K562 (cell line): ENCODE measurements around the gene HLF. TPM values are rescaled to one million over a fixed set of nuclear protein-coding genes. Genes with fewer than 3 reads are reported as not detected.

Source experiments
- ATAC-seq: fragments of 200-7000 bp; cut with Tn5 transposase; 3 replicates; pipeline ENCODE4 v1.9.1; 2020; ENCODE audit warnings: moderate library complexity
- BruUV-seq: library from RNA; stranded (reverse); fragments of 400-500 nt; replicated peaks from 2 replicates; lab custom pipeline; 2021; lab: Mats Ljungman, UMichigan
- CTCF ChIA-PET: fragments of 300-600 bp; formaldehyde crosslinking; extraction: SDS; loops from one replicate; lab custom pipeline; 2021; ENCODE audit warnings: low intra/inter-chr PET ratio; lab: Yijun Ruan, JAX
- POLR2A ChIA-PET: fragments of 300-600, 350-650 bp; sonication (Branson Sonifier 250); formaldehyde crosslinking; extraction: SDS; loops from one replicate; lab custom pipeline; 2021; ENCODE audit warnings: antibody characterized with exemption, inconsistent platforms; lab: Yijun Ruan, JAX
- DNase-seq, 4 experiments: peaks; one replicate each; pipeline versions ENCODE4 v3.0.0 to v3.0.0-alpha.2; 2011 to 2018; ENCODE audit warnings: low spot score in 3 of 4, mixed read lengths in 3 of 4; ENCODE audit errors: extremely low read depth in 1 of 4
- FAIRE-seq: peaks from 2 replicates; lab custom pipeline; 2011; peaks lifted over from hg19 to GRCh38; lab: Jason Lieb, UNC
- H2AFZ ChIP-seq: 2 replicates; pipeline ENCODE4 v1.6.0; 2011; ENCODE audit warnings: low read depth, low read length, control low read depth, inconsistent platforms
- H3K27ac ChIP-seq: fragments of 200-600 bp; 3 replicates; pipeline ENCODE4 v1.8.0; 2011; ENCODE audit warnings: low read depth, mild to moderate bottlenecking, control low read depth, inconsistent platforms, low read length, moderate library complexity, mixed read lengths; ENCODE audit errors: extremely low read depth
- H3K27me3 ChIP-seq, 2 experiments: fragments of 300-600 bp in 1 of 2; 2 replicates in 1 of 2; 3 replicates in 1 of 2; pipeline versions ENCODE4 v1.6.0 to v1.8.0; 2011; ENCODE audit warnings: inconsistent platforms in 2 of 2, low read length in 2 of 2, mild to moderate bottlenecking in 1 of 2, mixed read lengths in 1 of 2, moderate library complexity in 1 of 2; ENCODE audit not compliant: control insufficient read depth in 2 of 2, insufficient read depth in 2 of 2
- H3K36me3 ChIP-seq: fragments of 300-600 bp; 3 replicates; pipeline ENCODE4 v1.8.0; 2011; ENCODE audit warnings: mild to moderate bottlenecking, low read length, inconsistent platforms; ENCODE audit not compliant: control insufficient read depth, insufficient read depth
- H3K4me1 ChIP-seq, 2 experiments: fragments of 200-600 bp in 1 of 2; replicated peaks in 1 of 2; 2 replicates in 1 of 2; 3 replicates in 1 of 2; pipeline versions ENCODE4 v1.5.1 to v1.8.0; 2011; ENCODE audit warnings: inconsistent platforms in 2 of 2, low read length in 2 of 2, mild to moderate bottlenecking in 1 of 2, mixed read lengths in 1 of 2, moderate library complexity in 1 of 2; ENCODE audit not compliant: control insufficient read depth in 2 of 2, insufficient read depth in 2 of 2
- H3K4me2 ChIP-seq: 2 replicates; pipeline ENCODE4 v1.6.1; 2011; ENCODE audit warnings: low read length, control low read depth, inconsistent platforms, mixed read lengths; ENCODE audit not compliant: insufficient read depth
- H3K4me3 ChIP-seq: fragments of 200-600 bp; sonication (generic), shearing (Covaris generic); 2 replicates; pipeline ENCODE4 v1.5.1; 2016; ENCODE audit warnings: control low read depth, inconsistent platforms
- H3K79me2 ChIP-seq: fragments of 200-600 bp; 3 replicates; pipeline ENCODE4 v1.8.0; 2011; ENCODE audit warnings: low read length, inconsistent platforms; ENCODE audit not compliant: control insufficient read depth, insufficient read depth
- H3K9ac ChIP-seq, 2 experiments: 2 replicates each; pipeline versions ENCODE4 v1.6.0 to v1.6.1; 2011; ENCODE audit warnings: low read depth in 2 of 2, low read length in 2 of 2, control low read depth in 1 of 2, inconsistent platforms in 1 of 2, mild to moderate bottlenecking in 1 of 2, mixed read lengths in 1 of 2; ENCODE audit not compliant: insufficient read depth in 1 of 2
- H3K9me1 ChIP-seq: one replicate; pipeline ENCODE4 v1.6.0; 2011; ENCODE audit warnings: inconsistent platforms, mild to moderate bottlenecking, low read length, moderate library complexity; ENCODE audit not compliant: control insufficient read depth, insufficient read depth
- H3K9me3 ChIP-seq: replicated peaks from 2 replicates; pipeline ENCODE4 v1.5.1; 2011; ENCODE audit warnings: low read depth, low read length, inconsistent platforms; ENCODE audit not compliant: control insufficient read depth, insufficient read depth
- H4K20me1 ChIP-seq: replicated peaks from 2 replicates; pipeline ENCODE4 v1.6.1; 2011; ENCODE audit warnings: low read length, inconsistent platforms, mixed read lengths; ENCODE audit not compliant: control insufficient read depth, insufficient read depth
- GTF2F1 ChIP-seq: IDR thresholded peaks from 2 replicates; pipeline ENCODE4 v1.6.1; 2011; ENCODE audit warnings: low read depth, low read length, improper control_type of control experiment
- HNRNPUL1 ChIP-seq: fragments of 200-400 bp; formaldehyde crosslinking; IDR thresholded peaks from 2 replicates; pipeline ENCODE4 v1.6.1; 2017; ENCODE audit warnings: low read length
- LCOR ChIP-seq: sonication (generic); formaldehyde crosslinking; IDR thresholded peaks from 2 replicates; pipeline ENCODE4 v1.8.0; 2022; ENCODE audit warnings: mild to moderate bottlenecking, missing genetic modification reagents
- NR4A1 ChIP-seq, 2 experiments: fragments of 250-450 bp in 1 of 2; fragments of 450-650 bp in 1 of 2; sonication (Bioruptor Pico) in 1 of 2; IDR thresholded peaks; 2 replicates each; pipeline versions ENCODE4 v1.4.0 to v1.6.1; 2016 to 2020; ENCODE audit warnings: mild to moderate bottlenecking in 2 of 2, missing compliant biosample characterization in 1 of 2, missing genetic modification characterization in 1 of 2, moderate library complexity in 1 of 2
- PHF8 ChIP-seq: fragments of 200-600 bp; sonication (generic); IDR thresholded peaks from 2 replicates; pipeline ENCODE4 v1.6.1; 2012; ENCODE audit warnings: mixed run types, mild to moderate bottlenecking, inconsistent platforms, low read length, moderate library complexity, borderline replicate concordance
- ZBTB17 ChIP-seq: fragments of 450-650 bp; formaldehyde crosslinking; IDR thresholded peaks from 2 replicates; pipeline ENCODE4 v1.4.0; 2020; ENCODE audit warnings: mild to moderate bottlenecking
- ZFX ChIP-seq: sonication (generic); formaldehyde crosslinking; IDR thresholded peaks from 2 replicates; pipeline ENCODE4 v1.8.0; 2022; ENCODE audit warnings: mild to moderate bottlenecking, missing genetic modification reagents, moderate library complexity
- ZNF316 ChIP-seq: fragments of 450-650 bp; IDR thresholded peaks from 2 replicates; pipeline ENCODE4 v1.6.1; 2016
- ZNF57 ChIP-seq: fragments of 450-650 bp; formaldehyde crosslinking; IDR thresholded peaks from 2 replicates; pipeline ENCODE4 v1.4.0; 2020; ENCODE audit warnings: mild to moderate bottlenecking, moderate library complexity
- WGBS: fragments of 100-300 bp; shearing (Covaris generic); methylation state at CpG from one replicate; pipeline ENCODE4 v1.1.6; 2016; ENCODE audit warnings: low coverage, mixed read lengths; ENCODE audit not compliant: insufficient coverage; ENCODE audit errors: missing lambda C conversion rate; 5-methylcytosine and 5-hydroxymethylcytosine counted together
- in situ Hi-C: fragments of 300-500 bp; cut with MboI; formaldehyde crosslinking; loops from 4 replicates; pipeline ENCODE4 v1.15.0; 2018; ENCODE audit warnings: inconsistent platforms, mixed read lengths
- intact Hi-C: fragments of 100-400 bp; cut with micrococcal nuclease; formaldehyde crosslinking; loops from 2 replicates; pipeline ENCODE4 v1.14.2; 2022
- polyA plus RNA-seq, 8 experiments: library from polyadenylated mRNA; depleted of rRNA in 4 of 8; stranded (reverse) in 5 of 8; unstranded in 3 of 8; fragments of >200 nt; fragmentation: Nextera tagmentation in 2 of 8; fragmentation: Illumina TruSeq in 1 of 8; extraction: Ambion mirVana in 2 of 8; extraction: Trizol in 1 of 8; gene quantifications; 2 replicates each; pipeline versions ENCODE4 v1.2.1 to v1.2.3, GENCODE V29; 2011 to 2014; ENCODE audit warnings: inconsistent platforms in 1 of 8, missing spikeins in 1 of 8
- total RNA-seq, 7 experiments: library from RNA; depleted of rRNA in 6 of 7; stranded (reverse); fragments of >200 nt in 6 of 7; fragmentation: Illumina TruSeq in 2 of 7; extraction: Trizol in 2 of 7; gene quantifications; 2 replicates each; pipeline versions ENCODE4 v1.2.1 to v1.2.3, GENCODE V29; 2011 to 2021; ENCODE audit warnings: low replicate concordance in 1 of 7
- TF ChIP-seq, protein P1 (sequence below): sonication (generic); formaldehyde crosslinking; IDR thresholded peaks from 2 replicates; pipeline ENCODE4 v1.8.1; 2023; ENCODE audit warnings: mild to moderate bottlenecking, missing genetic modification reagents
- TF ChIP-seq, protein P2 (sequence below): fragments of 450-650 bp; IDR thresholded peaks from 2 replicates; pipeline ENCODE4 v1.6.1; 2018; ENCODE audit warnings: mild to moderate bottlenecking, low read depth; ENCODE audit not compliant: partially characterized antibody
- TF ChIP-seq, protein P3 (sequence below): fragments of 450-650 bp; formaldehyde crosslinking; IDR thresholded peaks from 2 replicates; pipeline ENCODE4 v1.4.0; 2022; ENCODE audit warnings: missing genetic modification characterization

Gene HLF
- total and polyA plus RNA-seq, 9 of the 15 experiments (the other 6 are each of a cell fraction or from before 2014, with no cell fraction given), result 0.03 to 0.24 (median 0.09) TPM

DNA sequence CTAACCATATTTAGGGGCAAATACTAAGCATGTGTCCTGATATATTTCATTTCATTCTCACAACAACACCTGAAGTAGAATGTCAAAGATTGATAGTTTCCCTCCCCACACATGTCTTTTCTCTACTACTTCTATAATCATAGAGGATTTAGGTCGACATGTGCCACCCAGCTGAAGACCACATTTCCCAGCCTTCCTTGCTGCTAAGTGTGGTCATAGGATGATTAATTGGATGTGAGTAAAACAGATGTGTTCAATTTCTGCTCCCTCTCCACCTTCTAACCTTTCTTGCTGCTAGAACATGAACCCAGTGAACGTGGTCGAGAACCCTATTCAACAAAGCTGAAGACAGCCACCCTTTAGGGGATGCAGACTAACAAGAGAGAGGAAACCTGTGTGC lies 18.8 kb upstream of the HLF start (continued):
- TF ChIP-seq HNRNPUL1 (no peak), ZBTB17 (CRISPR knock-in tag) (no peak), PHF8 (no peak)
- TF ChIP-seq, protein P1, sequence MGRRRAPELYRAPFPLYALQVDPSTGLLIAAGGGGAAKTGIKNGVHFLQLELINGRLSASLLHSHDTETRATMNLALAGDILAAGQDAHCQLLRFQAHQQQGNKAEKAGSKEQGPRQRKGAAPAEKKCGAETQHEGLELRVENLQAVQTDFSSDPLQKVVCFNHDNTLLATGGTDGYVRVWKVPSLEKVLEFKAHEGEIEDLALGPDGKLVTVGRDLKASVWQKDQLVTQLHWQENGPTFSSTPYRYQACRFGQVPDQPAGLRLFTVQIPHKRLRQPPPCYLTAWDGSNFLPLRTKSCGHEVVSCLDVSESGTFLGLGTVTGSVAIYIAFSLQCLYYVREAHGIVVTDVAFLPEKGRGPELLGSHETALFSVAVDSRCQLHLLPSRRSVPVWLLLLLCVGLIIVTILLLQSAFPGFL, result no peak

DNA sequence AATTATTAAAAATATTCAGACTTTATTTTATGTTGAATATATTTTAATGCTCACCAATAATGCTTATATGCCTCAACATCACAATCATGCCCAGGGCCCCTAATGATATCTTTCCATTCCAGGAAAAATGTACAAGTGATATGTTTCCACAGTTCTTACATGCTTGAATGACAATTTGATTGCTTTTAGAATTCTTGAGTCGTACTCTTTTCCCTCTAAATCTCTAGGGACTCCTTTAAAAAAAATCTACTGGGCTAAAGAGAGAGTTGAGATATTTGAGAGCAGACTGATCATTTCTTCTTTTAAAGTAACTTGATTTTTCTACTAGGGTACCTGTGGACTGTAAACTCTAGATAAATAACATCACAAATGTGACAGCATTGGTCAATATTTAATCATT lies 18.2 kb upstream of the HLF start:
- no TSS peak for BruUV-seq
- TF ChIP-seq ZNF316 (no peak), ZNF57 (no peak), LCOR (CRISPR knock-in tag) (no peak), GTF2F1 (no peak), ZFX (CRISPR knock-in tag) (no peak), NR4A1 (CRISPR knock-in tag; IDR thresholded peaks at IDR 0.05) (no peak), NR4A1 (tag; IDR thresholded peaks at IDR 0.05) (no peak)
- TF ChIP-seq, protein P2, sequence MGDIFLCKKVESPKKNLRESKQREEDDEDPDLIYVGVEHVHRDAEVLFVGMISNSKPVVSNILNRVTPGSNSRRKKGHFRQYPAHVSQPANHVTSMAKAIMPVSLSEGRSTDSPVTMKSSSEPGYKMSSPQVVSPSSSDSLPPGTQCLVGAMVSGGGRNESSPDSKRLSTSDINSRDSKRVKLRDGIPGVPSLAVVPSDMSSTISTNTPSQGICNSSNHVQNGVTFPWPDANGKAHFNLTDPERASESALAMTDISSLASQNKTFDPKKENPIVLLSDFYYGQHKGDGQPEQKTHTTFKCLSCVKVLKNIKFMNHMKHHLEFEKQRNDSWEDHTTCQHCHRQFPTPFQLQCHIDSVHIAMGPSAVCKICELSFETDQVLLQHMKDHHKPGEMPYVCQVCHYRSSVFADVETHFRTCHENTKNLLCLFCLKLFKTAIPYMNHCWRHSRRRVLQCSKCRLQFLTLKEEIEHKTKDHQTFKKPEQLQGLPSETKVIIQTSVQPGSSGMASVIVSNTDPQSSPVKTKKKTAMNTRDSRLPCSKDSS, result no peak
- TF ChIP-seq, protein P3, sequence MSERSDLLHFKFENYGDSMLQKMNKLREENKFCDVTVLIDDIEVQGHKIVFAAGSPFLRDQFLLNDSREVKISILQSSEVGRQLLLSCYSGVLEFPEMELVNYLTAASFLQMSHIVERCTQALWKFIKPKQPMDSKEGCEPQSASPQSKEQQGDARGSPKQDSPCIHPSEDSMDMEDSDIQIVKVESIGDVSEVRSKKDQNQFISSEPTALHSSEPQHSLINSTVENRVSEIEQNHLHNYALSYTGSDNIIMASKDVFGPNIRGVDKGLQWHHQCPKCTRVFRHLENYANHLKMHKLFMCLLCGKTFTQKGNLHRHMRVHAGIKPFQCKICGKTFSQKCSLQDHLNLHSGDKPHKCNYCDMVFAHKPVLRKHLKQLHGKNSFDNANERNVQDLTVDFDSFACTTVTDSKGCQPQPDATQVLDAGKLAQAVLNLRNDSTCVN, result no peak
- no peaks in the 10 kb centered on the region for H4K20me1 ChIP-seq
- no peak for FAIRE-seq
- intact Hi-C loops, result no loop called here
- H3K9ac ChIP-seq, result no peak overlapping the region
- H3K36me3 ChIP-seq, result no peaks in the 10 kb centered on the region
- H3K9me1 ChIP-seq, result no peaks in the 10 kb centered on the region
- H3K27ac ChIP-seq, result no peak overlapping the region
- CTCF ChIA-PET, result interaction anchor here (0.5 kb wide), 1 partner anchor 99 kb away, joined by 3 read pairs; no protein-coding TSS in a partner anchor
- H3K9me3 ChIP-seq, result peaks cover 2% of the 10 kb centered on the region
- H3K4me2 ChIP-seq, result no peak overlapping the region
- POLR2A ChIA-PET, result no interaction called here
- 10% methylated on average over 1 of the region's 1 CpG for WGBS
- no peak overlapping the region for H3K4me3 ChIP-seq
- in situ Hi-C loops, result no loop called here
- no peaks in the 10 kb centered on the region; a peak in 1 of 5 replicates for H3K27me3 ChIP-seq
- DNase-seq, result no peak
- no peaks in the 10 kb centered on the region for H3K4me1 ChIP-seq
- H2AFZ ChIP-seq, result no peak overlapping the region
- ATAC-seq, result no peak
- no peaks in the 10 kb centered on the region for H3K79me2 ChIP-seq
